K562 (cell line): ENCODE results near the gene JADE2. TPM values are rescaled to one million over a fixed set of nuclear protein-coding genes. Genes with fewer than 3 reads are reported as not detected.

Source experiments
- CTCF ChIP-seq, 3 experiments: IDR thresholded peaks in 2 of 3; conservative IDR thresholded peaks in 1 of 3; 2 replicates each; pipeline ENCODE4 v1.5.1; 2011 to 2012; ENCODE audit warnings: low read length in 3 of 3, mild to moderate bottlenecking in 3 of 3, control low read depth in 2 of 3, improper control_type of control experiment in 1 of 3, inconsistent platforms in 1 of 3, low read depth in 1 of 3, mixed read lengths in 1 of 3, moderate library complexity in 1 of 3; ENCODE audit not compliant: insufficient read depth in 2 of 3
- ELF4 ChIP-seq: fragments of 450-650 bp; formaldehyde crosslinking; IDR thresholded peaks from 2 replicates; pipeline ENCODE4 v1.4.0; 2022; ENCODE audit warnings: missing genetic modification characterization
- ETV5 ChIP-seq: sonication (generic); formaldehyde crosslinking; IDR thresholded peaks from 2 replicates; pipeline ENCODE4 v1.4.0; 2020; ENCODE audit warnings: low read depth, mild to moderate bottlenecking, missing genetic modification reagents
- HDAC1 ChIP-seq, 2 experiments: fragments of 450-650 bp; IDR thresholded peaks; 2 replicates each; pipeline ENCODE4 v1.6.1; 2016 to 2017; ENCODE audit warnings: inconsistent platforms in 1 of 2, mild to moderate bottlenecking in 1 of 2, moderate library complexity in 1 of 2
- HDAC2 ChIP-seq: fragments of 450-650 bp; IDR thresholded peaks from 2 replicates; pipeline ENCODE4 v1.6.1; 2016; ENCODE audit warnings: mild to moderate bottlenecking
- L3MBTL2 ChIP-seq: fragments of 450-650 bp; IDR thresholded peaks from 2 replicates; pipeline ENCODE4 v1.6.1; 2016; ENCODE audit warnings: mild to moderate bottlenecking, moderate library complexity
- NR2C2 ChIP-seq, 2 experiments: fragments of 200-800 bp in 1 of 2; sonication (Bioruptor generic) in 1 of 2; sonication (generic) in 1 of 2; formaldehyde crosslinking in 1 of 2; IDR thresholded peaks; 2 replicates each; pipeline versions ENCODE4 v1.6.1 to v1.8.0; 2016 to 2022; ENCODE audit warnings: mild to moderate bottlenecking in 1 of 2, missing compliant biosample characterization in 1 of 2, missing genetic modification characterization in 1 of 2, missing genetic modification reagents in 1 of 2
- PCBP1 ChIP-seq: fragments of 200-400 bp; formaldehyde crosslinking; IDR thresholded peaks from 2 replicates; pipeline ENCODE4 v1.6.1; 2018; ENCODE audit warnings: mild to moderate bottlenecking, low read depth, low read length; ENCODE audit not compliant: poor library complexity, severe bottlenecking
- RBFOX2 ChIP-seq: fragments of 200-400 bp; formaldehyde crosslinking; IDR thresholded peaks from 2 replicates; pipeline ENCODE4 v1.6.1; 2017; ENCODE audit warnings: low read depth, mild to moderate bottlenecking, low read length, moderate library complexity
- SMAD3 ChIP-seq: fragments of 450-650 bp; formaldehyde crosslinking; conservative IDR thresholded peaks from 2 replicates; pipeline ENCODE4 v1.4.0; 2020; ENCODE audit warnings: mild to moderate bottlenecking
- STAT6 ChIP-seq: sonication (generic); formaldehyde crosslinking; IDR thresholded peaks from 2 replicates; pipeline ENCODE4 v1.8.1; 2023; ENCODE audit warnings: mild to moderate bottlenecking, missing genetic modification reagents
- TAF7 ChIP-seq: fragments of 450-650 bp; IDR thresholded peaks from 2 replicates; pipeline ENCODE4 v1.6.1; 2016; ENCODE audit warnings: missing genetic modification characterization, missing compliant biosample characterization
- TCF3 ChIP-seq: sonication (generic); formaldehyde crosslinking; IDR thresholded peaks from 2 replicates; pipeline ENCODE4 v1.4.0; 2020; ENCODE audit warnings: mild to moderate bottlenecking, missing genetic modification reagents
- TEAD2 ChIP-seq: fragments of 450-650 bp; IDR thresholded peaks from 2 replicates; pipeline ENCODE4 v1.6.1; 2016; ENCODE audit warnings: missing genetic modification characterization, control low read depth, missing compliant biosample characterization
- VEZF1 ChIP-seq: fragments of 200-800 bp; sonication (Bioruptor generic); IDR thresholded peaks from 2 replicates; pipeline ENCODE4 v1.6.1; 2017; ENCODE audit warnings: missing genetic modification characterization, missing compliant biosample characterization
- ZNF217 ChIP-seq: sonication (generic); formaldehyde crosslinking; IDR thresholded peaks from 2 replicates; pipeline ENCODE4 v1.8.0; 2022; ENCODE audit warnings: mild to moderate bottlenecking, missing genetic modification reagents
- ZNF263 ChIP-seq: sonication (generic); formaldehyde crosslinking; IDR thresholded peaks from 2 replicates; pipeline ENCODE4 v1.8.0; 2022; ENCODE audit warnings: mild to moderate bottlenecking, missing genetic modification reagents, borderline replicate concordance
- ZNF639 ChIP-seq, 2 experiments: fragments of 200-800 bp in 1 of 2; sonication (Bioruptor generic) in 1 of 2; sonication (generic) in 1 of 2; formaldehyde crosslinking in 1 of 2; IDR thresholded peaks in 1 of 2; conservative IDR thresholded peaks in 1 of 2; 2 replicates each; pipeline versions ENCODE4 v1.5.0 to v1.6.1; 2016 to 2020; ENCODE audit warnings: missing compliant biosample characterization in 1 of 2, missing genetic modification characterization in 1 of 2, missing genetic modification reagents in 1 of 2
- ZNF695 ChIP-seq: fragments of 450-650 bp; formaldehyde crosslinking; IDR thresholded peaks from 2 replicates; pipeline ENCODE4 v1.4.0; 2020; ENCODE audit warnings: mild to moderate bottlenecking, moderate library complexity
- polyA plus RNA-seq, 8 experiments: library from polyadenylated mRNA; depleted of rRNA in 4 of 8; stranded (reverse) in 5 of 8; unstranded in 3 of 8; fragments of >200 nt; fragmentation: Nextera tagmentation in 2 of 8; fragmentation: Illumina TruSeq in 1 of 8; extraction: Ambion mirVana in 2 of 8; extraction: Trizol in 1 of 8; gene quantifications; 2 replicates each; pipeline versions ENCODE4 v1.2.1 to v1.2.3, GENCODE V29; 2011 to 2014; ENCODE audit warnings: inconsistent platforms in 1 of 8, missing spikeins in 1 of 8
- total RNA-seq, 7 experiments: library from RNA; depleted of rRNA in 6 of 7; stranded (reverse); fragments of >200 nt in 6 of 7; fragmentation: Illumina TruSeq in 2 of 7; extraction: Trizol in 2 of 7; gene quantifications; 2 replicates each; pipeline versions ENCODE4 v1.2.1 to v1.2.3, GENCODE V29; 2011 to 2021; ENCODE audit warnings: low replicate concordance in 1 of 7

Gene JADE2
- total and polyA plus RNA-seq, 9 of the 15 experiments (the other 6 are each of a cell fraction or from before 2014, with no cell fraction given), result 0.50 to 23.3 (median 9.1) TPM

- TF ChIP-seq PCBP1 (no peak), VEZF1 (no peak), SMAD3 (no peak), ELF4 (no peak), ZNF695 (CRISPR knock-in tag) (no peak), ETV5 (no peak), TCF3 (CRISPR knock-in tag) (no peak), NR2C2 (CRISPR knock-in tag; IDR thresholded peaks at IDR 0.05) (no peak), NR2C2 (tag; IDR thresholded peaks at IDR 0.05) (peak; percentile 13; the same call in 1 of the 2 replicates), ZNF263 (CRISPR knock-in tag) (peak; percentile 56; the same call in 1 of the 2 replicates), TEAD2 (tag) (no peak), HDAC1 (IDR thresholded peaks at IDR 0.05) (0 out of 4 replicates have a peak, but pooled peaks of 1 of the 2 experiments have one; percentile 14), ZNF639 (CRISPR knock-in tag; conservative IDR thresholded peaks at IDR 0.05 in 1 of 2, IDR thresholded peaks at IDR 0.05 in 1 of 2) (no peak), CTCF (IDR thresholded peaks at IDR 0.05 in 2 of 3, conservative IDR thresholded peaks at IDR 0.05 in 1 of 3; ENCODE audit: insufficient read depth in 2 of 3, low read depth in 1 of 3, low read length in 3 of 3) (peak; percentile 45 to 55 (median 45); a peak in 4 of 6 replicates), ZNF217 (no peak), RBFOX2 (peak; percentile 63), HDAC2 (0 out of 2 replicates have a peak, but pooled peaks have one; percentile 16), L3MBTL2 (peak; percentile 41; the same call in 1 of the 2 replicates), TAF7 (tag) (0 out of 2 replicates have a peak, but pooled peaks have one; percentile 11), STAT6 (CRISPR knock-in tag) (no peak)
Measured at GRCh38 chr5:134511796-134512660, 13.4 kb upstream of the JADE2 start (continued).
